ENCODE measurements around the gene GRID1. TPM values are rescaled to one million over a fixed set of nuclear protein-coding genes. Genes with fewer than 3 reads are reported as not detected.
"Not testable (repeated sequence)": the region's sequence is repeated elsewhere in the genome, so short reads cannot be mapped to it uniquely, and the experiment has no call there.

Gene GRID1
- polyA plus RNA-seq, 4 donors: 1.4 to 1.9 (median 1.6) TPM

GRCh38 chr10:86392723-86393094 lies 26.1 kb upstream of the GRID1 start:
- no peak for DNase-seq (ENCODE audit: low read depth in 4 of 4, low spot score in 2 of 4)

DNA sequence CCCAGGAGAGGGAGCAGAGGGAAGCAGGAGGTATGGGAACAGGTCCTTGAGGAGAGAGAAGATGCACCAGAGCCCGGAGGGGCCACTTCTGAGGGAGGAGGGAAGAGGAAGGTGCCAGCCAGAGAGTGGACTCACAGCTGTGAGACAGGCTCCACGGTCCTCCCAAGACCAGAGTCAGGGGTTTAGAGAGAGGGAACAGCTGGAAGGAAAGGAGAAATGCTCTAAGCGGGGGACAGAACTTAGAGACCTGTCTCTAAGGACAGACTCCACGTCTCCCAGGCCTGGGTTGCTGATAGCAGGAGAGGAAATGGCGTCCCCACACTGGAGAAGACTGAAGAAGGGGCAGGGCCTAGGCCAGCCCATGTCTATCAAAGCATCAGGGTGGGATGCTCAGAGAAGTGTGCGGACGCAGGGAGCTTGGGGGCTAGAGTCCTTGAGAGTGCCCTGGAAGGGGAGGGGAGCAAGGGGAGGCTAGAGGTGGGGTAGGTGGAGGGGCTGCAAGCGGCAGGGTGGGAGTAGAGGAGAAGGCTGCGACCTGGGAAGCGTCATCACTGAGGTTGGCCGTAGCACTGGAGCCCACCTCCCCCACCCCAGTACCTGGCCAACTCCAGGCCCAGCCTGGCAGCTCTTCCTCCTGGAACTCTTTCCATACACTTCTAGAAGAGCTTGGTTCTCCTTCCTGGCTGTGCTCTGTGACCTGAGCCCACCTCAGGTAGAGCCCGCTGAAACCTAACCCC lies 25.6 kb upstream of the GRID1 start:
- DNase-seq (ENCODE audit: low read depth in 4 of 4, low spot score in 2 of 4): no peak

DNA sequence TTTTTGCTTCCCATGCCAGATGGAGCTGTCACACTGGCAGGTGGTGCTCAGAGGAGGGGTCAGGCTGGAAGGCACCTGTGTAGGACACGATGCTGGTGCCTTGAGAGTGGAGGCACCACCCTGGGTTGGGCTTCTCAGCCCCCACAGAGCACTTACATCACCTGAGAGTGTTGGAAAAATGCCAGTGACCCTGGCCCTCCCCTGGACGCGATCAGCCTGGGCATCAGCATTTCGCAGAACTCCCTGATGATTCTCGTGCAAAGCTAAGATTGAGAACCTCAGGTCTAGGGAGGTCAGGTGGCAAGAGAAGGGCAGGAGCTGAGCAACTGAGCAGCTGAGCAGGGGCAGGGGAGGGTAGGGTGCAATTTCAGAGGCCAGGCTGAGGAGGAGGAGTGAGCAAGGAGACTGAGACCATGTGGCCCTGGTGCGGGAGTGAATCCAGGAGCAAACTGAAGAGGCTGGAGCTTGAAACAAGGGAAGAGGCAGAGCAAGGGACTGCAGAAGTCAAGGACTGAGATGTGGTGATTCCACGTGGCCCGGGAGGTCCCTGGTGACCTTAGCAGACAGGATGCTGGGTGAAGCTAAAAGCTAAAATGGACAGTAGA lies 24.7 kb upstream of the GRID1 start:
- DNase-seq (ENCODE audit: low read depth in 4 of 4, low spot score in 2 of 4): no peak

DNA sequence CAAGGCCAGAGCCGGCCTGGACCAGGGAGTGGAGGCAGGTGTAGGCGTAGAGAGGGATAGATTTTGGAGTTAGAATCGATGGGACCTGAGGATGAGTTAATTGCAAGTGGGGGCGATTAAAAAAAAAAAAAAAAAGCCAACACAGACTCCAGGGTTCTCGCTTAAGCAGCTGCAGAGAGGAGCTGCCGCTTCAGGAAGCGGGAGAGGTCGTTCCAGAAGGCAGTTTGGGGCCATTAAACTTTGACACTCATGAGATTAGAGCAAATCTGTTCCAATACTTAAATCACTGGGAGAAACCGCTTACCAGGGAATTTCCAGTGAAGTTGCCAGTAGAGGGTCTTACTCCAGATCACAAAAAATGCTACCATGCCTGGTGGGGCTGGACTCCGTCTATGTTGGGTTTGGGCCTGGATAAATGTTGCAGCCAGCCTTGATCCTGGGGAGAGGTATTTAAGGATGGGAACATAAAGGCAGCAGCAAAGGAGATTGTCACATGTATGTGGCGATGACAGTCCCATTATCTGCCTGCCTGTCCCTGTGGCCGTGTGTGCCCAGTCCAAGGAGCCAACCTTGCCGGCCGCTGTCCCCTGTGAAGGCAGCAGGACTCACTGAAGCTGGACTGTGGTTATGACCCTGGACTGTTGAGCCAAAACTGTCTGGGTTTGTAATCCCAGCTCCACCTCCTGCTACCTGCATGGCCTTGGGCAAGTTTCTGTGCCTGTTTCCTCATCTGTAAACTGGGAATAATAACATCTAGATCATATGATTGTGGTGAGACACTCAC lies 23.9 kb upstream of the GRID1 start:
- DNase-seq (ENCODE audit: low read depth in 4 of 4, low spot score in 2 of 4): no peak

GRCh38 chr10:86389441-86390193 lies 23.0 kb upstream of the GRID1 start:
- DNase-seq (ENCODE audit: low read depth in 4 of 4, low spot score in 2 of 4): no peak

DNA sequence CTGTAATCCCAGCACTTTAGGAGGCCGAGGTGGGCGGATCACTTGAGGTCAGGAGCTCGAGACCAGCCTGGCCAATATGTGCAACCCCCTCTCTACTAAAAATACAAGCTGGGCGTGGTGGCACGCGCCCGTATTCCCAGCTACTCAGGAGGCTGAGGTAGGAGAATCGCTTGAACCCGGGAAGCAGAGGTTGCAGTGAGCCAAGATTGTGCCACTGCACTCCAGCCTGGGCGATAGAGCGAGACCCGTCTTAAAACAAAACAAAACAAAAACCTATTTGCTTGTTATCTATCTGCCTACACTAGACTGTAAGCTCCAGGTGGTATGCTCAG lies 22.5 kb upstream of the GRID1 start:
- not testable (repeated sequence) for DNase-seq (ENCODE audit: low read depth in 4 of 4, low spot score in 2 of 4)

- DNase-seq (ENCODE audit: low read depth in 4 of 4, low spot score in 2 of 4): no peak
These were observed 21.6 kb upstream of the GRID1 start for GRCh38 chr10:86388119-86388704.

GRCh38 chr10:86387178-86387794 lies 20.7 kb upstream of the GRID1 start:
- no peak for DNase-seq (ENCODE audit: low read depth in 4 of 4, low spot score in 2 of 4)

DNA sequence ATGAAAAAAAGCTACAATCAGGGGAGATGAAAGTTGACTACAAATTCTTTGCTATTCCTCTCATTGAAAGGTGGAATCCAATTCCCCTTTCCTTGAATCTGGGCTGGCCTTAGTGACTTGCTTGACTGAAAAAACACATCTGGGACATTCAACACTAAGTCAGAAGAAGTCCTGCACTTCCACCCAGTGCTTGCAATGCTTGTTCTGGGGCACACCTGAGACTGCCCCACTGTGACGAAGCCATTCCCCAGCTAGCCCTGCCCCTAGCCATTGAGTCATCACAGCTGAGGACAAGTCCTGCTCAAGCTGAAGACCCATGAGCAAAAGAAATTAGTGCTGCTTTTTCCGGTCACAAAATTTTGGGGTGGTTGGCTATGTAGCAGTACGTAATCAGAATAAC lies 19.2 kb upstream of the GRID1 start:
- no peak for DNase-seq (ENCODE audit: low read depth in 4 of 4, low spot score in 2 of 4)

DNA sequence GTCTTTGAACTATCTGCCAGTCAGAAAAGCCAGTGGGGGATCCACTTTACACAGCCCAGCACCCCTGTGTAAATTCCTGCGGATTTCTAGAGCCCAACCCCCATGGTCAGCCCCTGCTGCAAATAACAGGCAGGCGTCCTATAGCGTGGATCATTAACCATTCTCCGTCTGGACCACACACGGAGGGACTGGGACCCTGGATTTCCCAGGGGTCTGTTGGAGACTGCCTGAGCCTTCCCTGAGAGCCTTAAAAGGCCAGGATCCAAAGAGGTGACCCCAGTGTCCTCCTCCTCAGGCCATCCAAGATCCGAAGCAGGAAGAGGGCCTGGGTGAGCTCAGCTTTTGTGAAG lies 11.2 kb upstream of the GRID1 start:
- no peak for DNase-seq (ENCODE audit: low read depth in 4 of 4, low spot score in 2 of 4)

- no peak for DNase-seq (ENCODE audit: low read depth in 4 of 4, low spot score in 2 of 4)
These were observed 10.5 kb upstream of the GRID1 start for GRCh38 chr10:86376852-86377796.

DNA sequence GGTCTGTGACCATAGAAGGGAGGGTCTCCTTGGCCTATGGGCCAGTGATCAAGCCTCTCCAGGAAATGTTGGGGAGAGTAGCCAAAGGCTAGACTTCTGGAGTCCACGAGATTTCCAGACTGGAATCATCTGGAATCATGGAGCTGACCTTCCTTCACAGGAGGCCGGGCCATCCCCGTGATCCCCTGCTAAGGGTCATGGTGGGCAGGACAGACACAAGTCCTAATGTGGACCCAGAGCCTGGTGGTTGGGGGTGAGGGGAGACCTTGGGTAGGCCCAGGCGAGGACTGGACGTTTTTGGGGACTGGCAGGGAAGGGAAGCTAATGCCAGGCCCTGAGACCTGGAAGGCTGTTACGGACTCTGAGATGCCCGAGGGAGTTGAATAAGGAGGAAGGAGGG lies 9.8 kb upstream of the GRID1 start:
- no peak for DNase-seq (ENCODE audit: low read depth in 4 of 4, low spot score in 2 of 4)

DNA sequence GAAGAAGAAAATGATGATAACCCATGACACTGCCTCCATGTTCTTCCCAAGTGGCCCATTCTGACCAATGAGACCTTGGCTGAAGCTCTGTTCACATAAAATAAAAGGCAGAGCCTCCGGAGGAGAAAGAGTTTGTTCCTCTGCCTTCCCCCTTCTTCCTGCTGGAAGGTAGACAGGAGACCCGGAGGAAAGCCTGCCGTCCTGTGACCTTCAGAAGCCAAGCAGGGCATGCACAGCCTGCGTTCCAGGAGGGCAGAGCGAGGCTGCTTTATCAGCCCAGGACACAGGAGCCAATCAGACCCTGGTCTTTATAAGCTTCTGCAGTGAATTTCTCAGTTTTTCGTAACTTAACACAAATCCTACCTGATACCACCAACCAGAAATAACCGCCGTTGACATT lies 8.6 kb upstream of the GRID1 start:
- no peak for DNase-seq (ENCODE audit: low read depth in 4 of 4, low spot score in 2 of 4)

GRCh38 chr10:86374664-86375063 lies 8.1 kb upstream of the GRID1 start:
- DNase-seq (ENCODE audit: low read depth in 4 of 4, low spot score in 2 of 4): no peak

GRCh38 chr10:86373828-86374227 lies 7.2 kb upstream of the GRID1 start:
- DNase-seq (ENCODE audit: low read depth in 4 of 4, low spot score in 2 of 4): no peak

GRCh38 chr10:86373251-86373650 lies 6.7 kb upstream of the GRID1 start:
- DNase-seq (ENCODE audit: low read depth in 4 of 4, low spot score in 2 of 4): no peak

DNA sequence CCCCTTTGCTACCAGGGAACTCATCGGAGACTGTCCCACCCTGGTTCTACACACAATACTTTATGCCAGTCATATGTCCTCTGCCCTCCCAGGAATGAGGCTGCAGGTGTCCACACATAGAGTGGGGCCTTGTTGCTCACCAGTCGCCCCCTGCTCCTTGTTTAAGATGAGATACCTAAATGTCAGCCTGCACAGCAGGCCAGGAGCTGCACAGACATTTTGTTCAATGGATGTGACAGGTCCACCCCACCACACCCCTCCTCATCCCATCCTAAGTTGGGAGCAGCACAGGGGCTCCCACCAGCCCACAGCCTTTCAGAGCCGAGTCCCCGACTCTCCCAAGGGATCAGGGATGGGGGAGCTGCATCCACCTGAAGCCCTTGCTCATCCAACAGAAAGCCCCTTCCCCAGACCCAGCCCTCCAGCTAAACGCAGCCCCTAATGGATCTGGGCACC lies 6.2 kb upstream of the GRID1 start:
- no peak for DNase-seq (ENCODE audit: low read depth in 4 of 4, low spot score in 2 of 4)

DNA sequence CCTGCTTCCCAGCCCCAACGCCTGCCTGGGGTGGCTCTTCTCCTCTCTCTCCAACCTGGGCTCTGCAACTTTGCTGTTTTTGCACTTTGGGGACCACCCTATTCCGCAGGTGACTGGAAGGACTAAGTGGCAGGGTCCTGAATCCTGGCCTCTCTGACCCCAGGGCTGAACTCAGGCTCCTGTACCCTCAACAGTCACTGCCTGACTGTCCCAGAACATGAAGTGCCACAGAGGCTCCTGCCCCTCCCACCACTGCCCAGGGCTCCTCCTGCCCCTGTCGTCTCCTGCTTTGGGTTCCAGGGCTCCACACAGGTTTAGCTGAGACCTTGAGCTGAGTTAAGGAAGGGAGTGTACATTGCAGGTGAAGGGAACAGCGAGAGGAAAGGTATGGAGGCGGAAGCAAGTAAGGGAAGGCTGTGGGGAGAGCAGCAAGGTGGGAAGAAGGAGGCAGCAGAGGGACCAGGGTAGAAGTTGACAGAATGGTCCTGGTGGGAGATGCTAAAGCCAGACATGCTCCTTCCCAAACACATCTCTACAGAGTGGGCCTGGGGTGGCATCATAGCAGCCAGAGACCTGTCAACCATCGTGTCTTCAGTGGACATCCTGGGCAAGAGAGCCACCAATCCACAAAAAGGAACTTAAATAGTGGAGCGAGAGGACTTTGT lies 5.7 kb upstream of the GRID1 start:
- DNase-seq (ENCODE audit: low read depth in 4 of 4, low spot score in 2 of 4): no peak

- no peak for DNase-seq (ENCODE audit: low read depth in 4 of 4, low spot score in 2 of 4)
These were observed 5.1 kb upstream of the GRID1 start for GRCh38 chr10:86371691-86372090.

All from left renal cortex interstitium (tissue), 4 donors.